22Rv1 (cell line): Measurements from ENCODE around the gene PPP1R26.

ENCODE experiments used
- H3K27ac ChIP-seq: fragments of 450-650 bp; 2 replicates; pipeline ENCODE4 v1.5.1; 2017
- CTCF ChIP-seq: fragments of 450-650 bp; IDR thresholded peaks from 2 replicates; pipeline ENCODE4 v1.5.1; 2017; ENCODE audit warnings: mild to moderate bottlenecking
- ZFX ChIP-seq: fragments of 450-650 bp; IDR thresholded peaks from 2 replicates; pipeline ENCODE4 v1.6.1; 2017; ENCODE audit warnings: antibody characterized with exemption, borderline replicate concordance

PPP1R26 gene

GRCh38 chr9:135514342-135515082, 34.9 kb downstream of the PPP1R26 start:
- no peak for TF ChIP-seq CTCF
- TF ChIP-seq ZFX = no peak
- H3K27ac ChIP-seq = no peak overlapping the region

- TF ChIP-seq ZFX = no peak
- TF ChIP-seq CTCF = no peak
- H3K27ac ChIP-seq = no peak overlapping the region
Observed at GRCh38 chr9:135515083-135515951, 35.7 kb downstream of the PPP1R26 start.

- TF ChIP-seq CTCF (no peak), ZFX (no peak)
Observed at GRCh38 chr9:135516132-135516860, 36.7 kb downstream of the PPP1R26 start.

GRCh38 chr9:135517407-135517822, 37.8 kb downstream of the PPP1R26 start:
- no peak overlapping the region for H3K27ac ChIP-seq
- no peak for TF ChIP-seq CTCF

More at GRCh38 chr9:135516132-135516860, 36.7 kb downstream of the PPP1R26 start:
- H3K27ac ChIP-seq = no peak overlapping the region

- no peak for TF ChIP-seq ZFX
- TF ChIP-seq CTCF = no peak
- H3K27ac ChIP-seq = no peak overlapping the region
Observed at GRCh38 chr9:135519179-135519971, 39.8 kb downstream of the PPP1R26 start.

GRCh38 chr9:135520916-135521607, 41.5 kb downstream of the PPP1R26 start, which contains the start of gene LCN1:
TSS of gene LCN1 (plus strand) at chr9:135521440. CDS start at chr9:135521498, 58 bp downstream.
- H3K27ac ChIP-seq = no peak within 1 kb of the TSS
- TF ChIP-seq CTCF (no peak), ZFX (no peak)
